Measurements from ENCODE around the gene SNAPC3.

SNAPC3 gene

GRCh38 chr9:15444141-15444540, 21.5 kb downstream of the SNAPC3 start:
- no peak for TF ChIP-seq CTCF (IDR thresholded peaks at IDR 0.05; ENCODE audit: low read depth, low read length)
- no peaks in the 10 kb centered on the region for H3K9me3 ChIP-seq (ENCODE audit: severe bottlenecking)
- peaks cover 72% of the 10 kb centered on the region for H3K36me3 ChIP-seq

GRCh38 chr9:15453956-15454355, 31.3 kb downstream of the SNAPC3 start:
- Histone ChIP-seq H3K9me3 (ENCODE audit: severe bottlenecking) (no peaks in the 10 kb centered on the region), H3K27me3 (ENCODE audit: insufficient read depth, low read depth, severe bottlenecking) (no peaks in the 10 kb centered on the region), H3K27ac (no peak overlapping the region), H3K36me3 (peaks cover 81% of the 10 kb centered on the region), H3K4me3 (ENCODE audit: low read depth, low read length) (no peak overlapping the region)
- TF ChIP-seq CTCF (IDR thresholded peaks at IDR 0.05; ENCODE audit: low read depth, low read length), result no peak
- DNase-seq, result no peak

More at GRCh38 chr9:15444141-15444540, 21.5 kb downstream of the SNAPC3 start:
- DNase-seq, result no peak
- Histone ChIP-seq H3K4me3 (ENCODE audit: low read depth, low read length) (no peak overlapping the region), H3K27me3 (ENCODE audit: insufficient read depth, low read depth, severe bottlenecking) (no peaks in the 10 kb centered on the region), H3K27ac (no peak overlapping the region)

DNA sequence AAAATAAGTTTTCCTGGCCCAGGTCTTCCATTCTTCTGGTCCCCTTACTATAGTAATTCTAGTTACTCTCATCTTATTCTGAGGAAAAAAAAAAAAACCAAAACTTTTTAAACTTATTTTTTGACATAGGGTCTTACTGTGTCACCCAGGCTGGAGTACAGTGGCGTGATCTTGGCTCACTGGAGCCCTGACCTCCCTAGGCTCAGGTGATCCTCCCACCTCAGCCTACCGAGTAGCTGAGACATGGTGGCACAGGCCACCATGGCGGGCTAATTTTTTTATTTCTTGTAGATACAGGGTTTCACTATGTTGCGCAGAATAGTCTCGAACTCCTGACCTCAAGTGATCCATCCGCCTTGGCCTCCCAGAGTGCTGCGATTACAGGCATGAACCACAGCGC, 38.4 kb downstream of the SNAPC3 start:
- Histone ChIP-seq H3K36me3 (peaks cover 88% of the 10 kb centered on the region), H3K4me3 (ENCODE audit: low read depth, low read length) (no peak overlapping the region), H3K9me3 (ENCODE audit: severe bottlenecking) (no peaks in the 10 kb centered on the region), H3K27ac (no peak overlapping the region), H3K27me3 (ENCODE audit: insufficient read depth, low read depth, severe bottlenecking) (no peaks in the 10 kb centered on the region)
- no peak for TF ChIP-seq CTCF (IDR thresholded peaks at IDR 0.05; ENCODE audit: low read depth, low read length)
- DNase-seq, result no peak

DNA sequence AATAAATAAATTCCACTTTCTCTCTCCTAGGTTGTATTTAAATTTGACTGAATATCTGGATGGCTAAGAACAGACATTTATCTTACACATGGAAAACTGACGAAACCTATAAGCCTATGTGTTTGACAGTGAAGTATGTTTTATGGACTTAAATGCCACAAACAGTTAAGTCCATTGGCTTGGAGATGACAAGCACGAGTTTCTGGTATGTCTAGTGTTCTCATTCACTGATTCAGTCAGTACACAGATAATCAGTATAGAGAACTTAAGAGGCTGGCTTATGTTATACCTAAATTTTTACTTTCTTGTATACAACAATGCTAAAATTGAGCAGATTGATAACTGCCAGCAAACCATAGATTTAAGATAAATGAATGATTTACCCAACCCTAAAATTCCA, 38.9 kb downstream of the SNAPC3 start:
- no peaks in the 10 kb centered on the region for H3K9me3 ChIP-seq (ENCODE audit: severe bottlenecking)
- H3K4me3 ChIP-seq (ENCODE audit: low read depth, low read length), result no peak overlapping the region
- no peaks in the 10 kb centered on the region for H3K27me3 ChIP-seq (ENCODE audit: insufficient read depth, low read depth, severe bottlenecking)
- no peak overlapping the region for H3K27ac ChIP-seq
- TF ChIP-seq CTCF (IDR thresholded peaks at IDR 0.05; ENCODE audit: low read depth, low read length), result no peak
- peaks cover 88% of the 10 kb centered on the region for H3K36me3 ChIP-seq
- no peak for DNase-seq

DNA sequence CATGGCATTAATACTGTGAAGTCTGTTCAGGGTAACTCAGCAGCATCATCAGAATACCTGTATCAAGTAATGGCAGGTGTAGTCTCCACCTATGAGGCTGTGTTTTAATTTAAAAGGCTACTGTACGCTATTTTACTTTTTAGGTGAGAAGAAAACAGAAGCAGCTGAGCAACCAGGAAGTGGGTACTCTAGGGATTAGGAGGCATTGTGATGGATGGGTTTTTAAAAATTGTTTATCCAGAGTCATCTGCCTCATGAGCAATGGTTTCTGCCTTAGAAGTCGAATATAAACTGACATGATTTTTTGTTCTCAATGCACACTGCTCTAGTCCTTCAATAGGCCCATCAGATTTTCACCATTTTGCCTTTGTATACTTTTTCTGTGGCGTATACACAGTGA, 45.5 kb downstream of the SNAPC3 start:
- H3K36me3 ChIP-seq, result peaks cover 84% of the 10 kb centered on the region
- no peak overlapping the region for H3K4me3 ChIP-seq (ENCODE audit: low read depth, low read length)
- no peak for DNase-seq
- H3K27ac ChIP-seq, result no peak overlapping the region
- H3K27me3 ChIP-seq (ENCODE audit: insufficient read depth, low read depth, severe bottlenecking), result no peaks in the 10 kb centered on the region
- TF ChIP-seq CTCF (IDR thresholded peaks at IDR 0.05; ENCODE audit: low read depth, low read length), result no peak
- no peaks in the 10 kb centered on the region for H3K9me3 ChIP-seq (ENCODE audit: severe bottlenecking)

GRCh38 chr9:15469406-15469805, 46.7 kb downstream of the SNAPC3 start:
- DNase-seq, result no peak
- Histone ChIP-seq H3K27me3 (ENCODE audit: insufficient read depth, low read depth, severe bottlenecking) (no peaks in the 10 kb centered on the region), H3K9me3 (ENCODE audit: severe bottlenecking) (no peaks in the 10 kb centered on the region), H3K36me3 (peaks cover 85% of the 10 kb centered on the region), H3K4me3 (ENCODE audit: low read depth, low read length) (no peak overlapping the region), H3K27ac (no peak overlapping the region)
- TF ChIP-seq CTCF (IDR thresholded peaks at IDR 0.05; ENCODE audit: low read depth, low read length), result no peak
